SU-DHL-6 (cell line): ENCODE results near the gene GPAM.
"Not testable (repeated sequence)": the region's sequence is repeated elsewhere in the genome, so short reads cannot be mapped to it uniquely, and the experiment has no call there.

Source experiments
- EZH2phosphoT487 ChIP-seq: fragments of 200-600 bp; sonication (generic), shearing (Covaris generic); conservative IDR thresholded peaks from 2 replicates; pipeline ENCODE4 v1.6.1; 2018; ENCODE audit warnings: mild to moderate bottlenecking, antibody characterized with exemption, low read length, moderate library complexity, mixed read lengths
- TF ChIP-seq, protein P1 (sequence below): fragments of 200-600 bp; sonication (generic); IDR thresholded peaks from one replicate; pipeline ENCODE4 v1.5.1; 2017; ENCODE audit warnings: antibody characterized with exemption, mild to moderate bottlenecking, low read length, moderate library complexity; ENCODE audit not compliant: insufficient read depth, poor library complexity, severe bottlenecking

DNA sequence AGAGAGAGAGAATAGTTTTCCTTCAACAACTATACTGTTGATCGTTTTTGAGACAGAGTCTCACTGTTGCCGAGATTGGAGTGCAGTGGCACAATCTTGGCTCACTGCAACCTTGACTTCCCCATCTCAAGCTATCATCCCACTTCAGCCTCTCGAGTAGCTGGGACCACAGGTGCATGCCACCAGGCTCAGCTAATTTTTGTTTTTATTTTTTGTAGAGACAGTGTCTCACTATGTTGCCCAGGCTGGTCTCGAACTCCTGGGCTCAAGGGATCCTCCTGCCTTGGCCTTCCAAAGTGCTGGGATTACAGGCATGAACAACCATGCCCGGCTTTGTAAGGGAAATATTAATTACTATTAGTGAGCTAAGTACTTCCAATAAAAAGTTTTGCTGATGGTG is 16.7 kb upstream of the GPAM start:
- TF ChIP-seq, protein P1, sequence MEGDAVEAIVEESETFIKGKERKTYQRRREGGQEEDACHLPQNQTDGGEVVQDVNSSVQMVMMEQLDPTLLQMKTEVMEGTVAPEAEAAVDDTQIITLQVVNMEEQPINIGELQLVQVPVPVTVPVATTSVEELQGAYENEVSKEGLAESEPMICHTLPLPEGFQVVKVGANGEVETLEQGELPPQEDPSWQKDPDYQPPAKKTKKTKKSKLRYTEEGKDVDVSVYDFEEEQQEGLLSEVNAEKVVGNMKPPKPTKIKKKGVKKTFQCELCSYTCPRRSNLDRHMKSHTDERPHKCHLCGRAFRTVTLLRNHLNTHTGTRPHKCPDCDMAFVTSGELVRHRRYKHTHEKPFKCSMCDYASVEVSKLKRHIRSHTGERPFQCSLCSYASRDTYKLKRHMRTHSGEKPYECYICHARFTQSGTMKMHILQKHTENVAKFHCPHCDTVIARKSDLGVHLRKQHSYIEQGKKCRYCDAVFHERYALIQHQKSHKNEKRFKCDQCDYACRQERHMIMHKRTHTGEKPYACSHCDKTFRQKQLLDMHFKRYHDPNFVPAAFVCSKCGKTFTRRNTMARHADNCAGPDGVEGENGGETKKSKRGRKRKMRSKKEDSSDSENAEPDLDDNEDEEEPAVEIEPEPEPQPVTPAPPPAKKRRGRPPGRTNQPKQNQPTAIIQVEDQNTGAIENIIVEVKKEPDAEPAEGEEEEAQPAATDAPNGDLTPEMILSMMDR = not testable (repeated sequence)
- not testable (repeated sequence) for TF ChIP-seq EZH2phosphoT487
